ENCODE results near the gene PTPRR.

The PTPRR gene

DNA sequence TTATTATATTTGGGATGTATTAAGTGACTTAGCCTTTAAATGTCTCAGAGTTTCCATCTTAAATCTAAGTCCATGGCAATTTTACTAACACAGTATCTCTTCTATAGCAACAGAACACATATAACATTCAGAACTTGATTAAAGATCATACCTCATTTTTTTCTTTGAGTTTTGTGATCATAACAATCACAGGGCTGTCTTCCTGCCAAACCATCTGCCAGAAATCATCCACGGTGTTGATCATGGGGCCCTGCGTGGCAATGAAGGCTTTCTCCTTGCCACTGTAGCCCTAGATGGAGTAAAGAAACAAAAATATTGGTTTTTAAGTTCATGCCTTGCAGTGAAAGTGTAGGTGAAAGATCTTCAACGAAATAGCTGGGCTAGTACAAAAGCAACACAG, 236.6 kb downstream of the PTPRR start:
- DNase-seq (ENCODE audit: extremely low read depth, low read depth) = no peak
- TF ChIP-seq, protein P1, sequence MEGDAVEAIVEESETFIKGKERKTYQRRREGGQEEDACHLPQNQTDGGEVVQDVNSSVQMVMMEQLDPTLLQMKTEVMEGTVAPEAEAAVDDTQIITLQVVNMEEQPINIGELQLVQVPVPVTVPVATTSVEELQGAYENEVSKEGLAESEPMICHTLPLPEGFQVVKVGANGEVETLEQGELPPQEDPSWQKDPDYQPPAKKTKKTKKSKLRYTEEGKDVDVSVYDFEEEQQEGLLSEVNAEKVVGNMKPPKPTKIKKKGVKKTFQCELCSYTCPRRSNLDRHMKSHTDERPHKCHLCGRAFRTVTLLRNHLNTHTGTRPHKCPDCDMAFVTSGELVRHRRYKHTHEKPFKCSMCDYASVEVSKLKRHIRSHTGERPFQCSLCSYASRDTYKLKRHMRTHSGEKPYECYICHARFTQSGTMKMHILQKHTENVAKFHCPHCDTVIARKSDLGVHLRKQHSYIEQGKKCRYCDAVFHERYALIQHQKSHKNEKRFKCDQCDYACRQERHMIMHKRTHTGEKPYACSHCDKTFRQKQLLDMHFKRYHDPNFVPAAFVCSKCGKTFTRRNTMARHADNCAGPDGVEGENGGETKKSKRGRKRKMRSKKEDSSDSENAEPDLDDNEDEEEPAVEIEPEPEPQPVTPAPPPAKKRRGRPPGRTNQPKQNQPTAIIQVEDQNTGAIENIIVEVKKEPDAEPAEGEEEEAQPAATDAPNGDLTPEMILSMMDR (IDR thresholded peaks at IDR 0.05; ENCODE audit: low read depth, low read length) = no peak

GRCh38 chr12:70671698-70672097, 248.8 kb downstream of the PTPRR start:
- TF ChIP-seq, protein P1 (IDR thresholded peaks at IDR 0.05; ENCODE audit: low read depth, low read length) = no peak
- DNase-seq (ENCODE audit: extremely low read depth, low read depth) = no peak

DNA sequence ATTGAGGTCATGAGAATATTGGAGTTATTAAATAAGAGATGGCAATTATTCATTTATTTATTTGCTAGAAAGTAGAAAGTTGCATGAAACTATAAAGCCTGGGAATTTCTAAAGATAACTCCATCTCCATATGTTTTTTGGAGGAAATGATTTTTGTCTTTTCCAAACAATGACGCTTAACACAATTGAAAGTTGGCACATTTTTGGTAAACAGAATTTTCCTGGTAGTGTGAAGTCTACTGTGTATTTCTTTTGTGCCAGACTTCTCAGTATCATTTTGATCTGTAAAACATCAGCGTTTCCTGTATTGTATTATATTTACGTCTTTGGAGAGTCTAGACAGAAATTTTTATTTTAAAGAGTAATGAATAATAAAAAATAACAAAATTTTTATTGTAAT, 249.6 kb downstream of the PTPRR start:
- no peak for DNase-seq (ENCODE audit: extremely low read depth, low read depth)
- TF ChIP-seq, protein P1 (IDR thresholded peaks at IDR 0.05; ENCODE audit: low read depth, low read length) = no peak

- TF ChIP-seq, protein P1 (IDR thresholded peaks at IDR 0.05; ENCODE audit: low read depth, low read length) = no peak
- no peak for DNase-seq (ENCODE audit: extremely low read depth, low read depth)
Measured at GRCh38 chr12:70667253-70667652, 253.3 kb downstream of the PTPRR start.

- DNase-seq (ENCODE audit: extremely low read depth, low read depth) = no peak
- TF ChIP-seq, protein P1 (IDR thresholded peaks at IDR 0.05; ENCODE audit: low read depth, low read length) = no peak
Measured at GRCh38 chr12:70666364-70666763, 254.2 kb downstream of the PTPRR start.

GRCh38 chr12:70664465-70664881, 256.1 kb downstream of the PTPRR start:
- TF ChIP-seq, protein P1 (IDR thresholded peaks at IDR 0.05; ENCODE audit: low read depth, low read length) = no peak
- DNase-seq (ENCODE audit: extremely low read depth, low read depth) = no peak

DNA sequence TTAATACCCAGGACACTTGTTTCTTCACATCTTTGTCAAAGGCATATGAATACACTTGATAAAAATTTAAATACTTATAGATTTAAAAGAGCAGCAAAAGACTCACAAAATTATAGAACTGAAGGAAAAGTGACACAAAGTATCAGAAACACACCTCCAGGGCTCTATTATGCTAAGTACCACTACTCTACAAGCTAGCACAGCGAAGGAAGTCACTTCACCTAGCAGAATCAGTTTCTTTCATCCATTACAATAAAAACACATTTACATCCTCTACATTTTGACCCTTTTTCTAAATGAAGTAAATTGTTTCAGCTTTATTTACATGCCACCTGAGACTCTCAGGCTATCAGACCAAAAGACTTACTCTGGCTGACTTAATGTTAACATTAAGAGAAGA, 256.7 kb downstream of the PTPRR start:
- no peak for DNase-seq (ENCODE audit: extremely low read depth, low read depth)
- TF ChIP-seq, protein P1 (IDR thresholded peaks at IDR 0.05; ENCODE audit: low read depth, low read length) = no peak

Measured in AG09319 (cell line).